Esophagus squamous epithelium (tissue), 4 donors: Measurements from ENCODE around the gene GP1BB.

ENCODE experiments used
- POLR2A ChIP-seq, 4 donors: fragments of 450-650 bp; IDR thresholded peaks; one replicate each; pipeline ENCODE4 v1.6.1; 2017; ENCODE audit warnings: antibody characterized with exemption in 4 of 4, mild to moderate bottlenecking in 4 of 4, moderate library complexity in 3 of 4
- TF ChIP-seq, protein P1 (sequence below), 6 experiments: fragments of 450-650 bp in 4 of 6; fragments of 200-600 bp in 2 of 6; sonication (generic) in 2 of 6; IDR thresholded peaks; one replicate each; pipeline ENCODE4 v1.5.1; 2016 to 2019; ENCODE audit warnings: antibody characterized with exemption in 6 of 6, mild to moderate bottlenecking in 4 of 6, moderate library complexity in 4 of 6

DNA sequence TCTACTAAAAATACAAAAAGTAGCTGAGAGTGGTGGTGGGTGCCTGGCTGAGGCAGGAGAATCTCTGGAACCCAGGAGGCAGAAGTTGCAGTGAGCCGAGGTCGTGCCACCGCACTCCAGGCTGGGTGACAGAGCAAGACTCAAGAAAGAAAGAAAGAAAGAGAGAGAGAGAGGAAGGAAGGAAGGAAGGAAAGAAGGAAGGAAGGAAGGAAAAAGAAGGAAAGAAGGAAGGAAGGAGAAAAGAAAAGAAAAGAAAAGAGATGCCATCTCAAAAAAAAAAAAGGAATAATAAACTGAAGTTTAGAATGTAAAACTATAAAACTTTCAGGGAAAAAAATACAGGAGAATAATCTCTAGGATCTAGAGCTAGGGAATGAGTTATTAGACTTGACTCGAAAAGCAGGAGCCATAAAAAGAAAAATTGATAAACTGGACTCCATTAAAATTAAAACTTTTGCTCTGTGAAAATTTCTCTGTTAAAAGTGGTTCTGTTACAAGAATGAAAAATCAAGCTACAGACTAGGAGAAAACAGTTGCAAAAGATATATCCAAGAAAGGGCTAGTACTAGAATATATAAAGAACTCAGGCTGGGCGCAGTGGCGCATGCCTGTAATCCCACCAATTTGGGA, 22.4 kb upstream of the GP1BB start:
- TF ChIP-seq, protein P1, sequence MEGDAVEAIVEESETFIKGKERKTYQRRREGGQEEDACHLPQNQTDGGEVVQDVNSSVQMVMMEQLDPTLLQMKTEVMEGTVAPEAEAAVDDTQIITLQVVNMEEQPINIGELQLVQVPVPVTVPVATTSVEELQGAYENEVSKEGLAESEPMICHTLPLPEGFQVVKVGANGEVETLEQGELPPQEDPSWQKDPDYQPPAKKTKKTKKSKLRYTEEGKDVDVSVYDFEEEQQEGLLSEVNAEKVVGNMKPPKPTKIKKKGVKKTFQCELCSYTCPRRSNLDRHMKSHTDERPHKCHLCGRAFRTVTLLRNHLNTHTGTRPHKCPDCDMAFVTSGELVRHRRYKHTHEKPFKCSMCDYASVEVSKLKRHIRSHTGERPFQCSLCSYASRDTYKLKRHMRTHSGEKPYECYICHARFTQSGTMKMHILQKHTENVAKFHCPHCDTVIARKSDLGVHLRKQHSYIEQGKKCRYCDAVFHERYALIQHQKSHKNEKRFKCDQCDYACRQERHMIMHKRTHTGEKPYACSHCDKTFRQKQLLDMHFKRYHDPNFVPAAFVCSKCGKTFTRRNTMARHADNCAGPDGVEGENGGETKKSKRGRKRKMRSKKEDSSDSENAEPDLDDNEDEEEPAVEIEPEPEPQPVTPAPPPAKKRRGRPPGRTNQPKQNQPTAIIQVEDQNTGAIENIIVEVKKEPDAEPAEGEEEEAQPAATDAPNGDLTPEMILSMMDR (IDR thresholded peaks at IDR 0.05): no peak
- TF ChIP-seq POLR2A (IDR thresholded peaks at IDR 0.05): no peak
